ENCODE results near the gene PLA2G6. TPM values are rescaled to one million over a fixed set of nuclear protein-coding genes. Genes with fewer than 3 reads are reported as not detected.
A peak's percentile ranks its signal among the peaks of the same experiment; 100 is the strongest.

PLA2G6 gene
- total and polyA plus RNA-seq, 12 donors: 6.0 to 35.1 (median 13.5) TPM

GRCh38 chr22:38067761-38068360 lies 113.8 kb downstream of the PLA2G6 start:
- Histone ChIP-seq H3K4me1 (peaks cover 16 to 47% (median 39%) of the 10 kb centered on the region in 9 donors), H3K36me3 (peaks cover 0 to 93% (median 29%) of the 10 kb centered on the region in 9 donors), H3K9me3 (no peaks in the 10 kb centered on the region), H3K27me3 (no peaks in the 10 kb centered on the region), H3K4me3 (no peak overlapping the region), H3K27ac (peak overlapping the region in 8 of 10 donors; percentile 78 to 93 (median 88))
- intact Hi-C loops (cut with DNase I): loop anchor here in 2 of 10 donors (2.0 to 10.0 kb wide), 2 partner anchors 69 to 507 kb away; partner anchors contain the start of gene DMC1 (in 1 of the 2)
- TF ChIP-seq, protein P1, sequence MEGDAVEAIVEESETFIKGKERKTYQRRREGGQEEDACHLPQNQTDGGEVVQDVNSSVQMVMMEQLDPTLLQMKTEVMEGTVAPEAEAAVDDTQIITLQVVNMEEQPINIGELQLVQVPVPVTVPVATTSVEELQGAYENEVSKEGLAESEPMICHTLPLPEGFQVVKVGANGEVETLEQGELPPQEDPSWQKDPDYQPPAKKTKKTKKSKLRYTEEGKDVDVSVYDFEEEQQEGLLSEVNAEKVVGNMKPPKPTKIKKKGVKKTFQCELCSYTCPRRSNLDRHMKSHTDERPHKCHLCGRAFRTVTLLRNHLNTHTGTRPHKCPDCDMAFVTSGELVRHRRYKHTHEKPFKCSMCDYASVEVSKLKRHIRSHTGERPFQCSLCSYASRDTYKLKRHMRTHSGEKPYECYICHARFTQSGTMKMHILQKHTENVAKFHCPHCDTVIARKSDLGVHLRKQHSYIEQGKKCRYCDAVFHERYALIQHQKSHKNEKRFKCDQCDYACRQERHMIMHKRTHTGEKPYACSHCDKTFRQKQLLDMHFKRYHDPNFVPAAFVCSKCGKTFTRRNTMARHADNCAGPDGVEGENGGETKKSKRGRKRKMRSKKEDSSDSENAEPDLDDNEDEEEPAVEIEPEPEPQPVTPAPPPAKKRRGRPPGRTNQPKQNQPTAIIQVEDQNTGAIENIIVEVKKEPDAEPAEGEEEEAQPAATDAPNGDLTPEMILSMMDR (IDR thresholded peaks at IDR 0.05): no peak
- 78 to 86% methylated on average over 13 of the region's 13 CpGs for WGBS, 2 donors
- no peak for ATAC-seq
- no peak for DNase-seq

DNA sequence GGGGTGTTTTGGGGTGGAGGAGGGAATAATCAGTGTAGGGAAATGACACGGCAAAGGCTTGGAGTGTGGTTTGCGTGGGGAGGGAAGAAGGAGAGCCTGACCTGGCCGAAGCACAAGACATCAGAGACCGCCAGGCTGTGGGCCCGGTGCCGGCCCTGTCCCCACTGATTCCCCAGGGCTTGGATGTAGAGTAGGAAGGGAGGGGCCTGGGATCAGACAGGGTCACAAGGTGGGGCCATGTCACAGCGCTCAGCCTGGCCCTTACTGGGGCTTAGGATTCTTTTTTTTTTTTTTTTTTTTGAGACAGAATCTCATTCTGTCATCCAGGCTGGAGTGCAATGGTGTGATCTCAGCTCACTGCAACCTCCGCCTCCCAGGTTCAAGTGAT lies 114.6 kb downstream of the PLA2G6 start:
- TF ChIP-seq, protein P1 (IDR thresholded peaks at IDR 0.05): no peak
- H3K9me3 ChIP-seq: no peaks in the 10 kb centered on the region
- H3K4me3 ChIP-seq: no peak overlapping the region
- ATAC-seq (no peak), DNase-seq (no peak)
- intact Hi-C loops (cut with DNase I): loop anchor here in 2 of 10 donors (2.0 to 10.0 kb wide), 2 partner anchors 68 to 508 kb away; partner anchors contain the start of gene DMC1 (in 1 of the 2)
- H3K27me3 ChIP-seq: no peaks in the 10 kb centered on the region
- peak overlapping the region in 3 of 10 donors; percentile 31 to 87 (median 79) for H3K27ac ChIP-seq
- peaks cover 16 to 47% (median 39%) of the 10 kb centered on the region in 9 donors for H3K4me1 ChIP-seq
- H3K36me3 ChIP-seq: peaks cover 0 to 88% (median 27%) of the 10 kb centered on the region in 9 donors
- 47 to 51% methylated on average over 8 of the region's 8 CpGs for WGBS, 2 donors

DNA sequence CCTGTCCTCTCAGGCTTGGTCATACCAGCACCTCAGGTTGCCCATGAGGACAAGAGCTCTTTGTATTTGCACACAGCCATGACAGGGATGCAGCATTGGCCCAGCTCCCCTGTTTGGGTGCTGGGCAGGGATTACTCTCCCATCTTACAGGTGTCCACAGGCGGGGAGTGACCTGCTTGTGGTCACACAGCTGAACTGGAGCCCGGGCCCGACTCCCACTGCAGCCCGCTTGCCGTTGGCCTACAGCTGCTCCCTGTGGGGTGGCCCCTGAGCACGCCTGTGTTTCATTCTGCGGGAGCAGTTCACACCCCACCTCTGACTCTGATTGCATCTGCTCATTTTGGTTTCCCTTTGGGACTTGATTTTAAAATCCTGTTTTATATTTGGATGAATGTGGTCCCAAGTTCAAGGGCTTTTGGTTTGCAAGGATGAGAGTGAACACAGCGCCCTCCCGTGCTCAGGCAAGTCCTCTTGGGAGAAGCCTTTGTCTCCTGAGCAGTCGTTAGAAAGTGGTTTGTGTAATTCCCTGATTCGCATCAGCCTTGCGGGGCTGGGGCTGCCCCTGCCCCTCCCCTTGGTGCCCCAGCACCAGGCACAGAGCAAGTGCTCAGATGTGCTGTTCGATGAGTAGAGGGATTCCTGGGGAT lies 115.1 kb downstream of the PLA2G6 start:
- H3K27ac ChIP-seq: peak overlapping the region in 2 of 10 donors; percentile 31 to 79
- no peak for DNase-seq
- TF ChIP-seq, protein P1 (IDR thresholded peaks at IDR 0.05): no peak
- no peaks in the 10 kb centered on the region for H3K27me3 ChIP-seq
- ATAC-seq: no peak
- peaks cover 0 to 86% (median 27%) of the 10 kb centered on the region in 9 donors for H3K36me3 ChIP-seq
- no peak overlapping the region for H3K4me3 ChIP-seq
- peaks cover 16 to 47% (median 39%) of the 10 kb centered on the region in 9 donors for H3K4me1 ChIP-seq
- 72 to 85% methylated on average over 13 of the region's 13 CpGs for WGBS, 2 donors
- no peaks in the 10 kb centered on the region for H3K9me3 ChIP-seq
- intact Hi-C loops (cut with DNase I): loop anchor here in 2 of 10 donors (2.0 to 10.0 kb wide), 2 partner anchors 68 to 508 kb away; partner anchors contain the start of gene DMC1 (in 1 of the 2)

DNA sequence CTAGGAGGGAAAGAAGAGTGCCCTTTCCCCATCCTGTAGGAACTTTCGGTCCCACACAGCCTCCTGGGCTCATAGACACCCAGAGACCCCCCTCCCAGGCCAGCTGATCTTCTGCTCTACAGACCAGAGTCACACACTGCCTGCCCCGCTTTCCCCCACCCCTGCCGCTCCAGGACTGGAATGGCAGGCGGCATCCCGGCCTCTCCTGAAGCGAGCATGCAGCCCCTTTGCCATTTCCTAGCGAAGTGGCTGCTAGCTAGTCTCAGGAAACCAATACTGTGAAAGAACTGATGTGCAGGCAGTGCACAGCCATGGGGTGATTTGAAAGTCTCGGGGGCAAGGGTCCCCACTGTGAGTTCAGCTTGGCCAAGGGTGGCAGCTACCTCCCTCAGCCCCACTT lies 116.1 kb downstream of the PLA2G6 start:
- ATAC-seq (no peak), DNase-seq (no peak)
- H3K4me1 ChIP-seq: peaks cover 15 to 42% (median 32%) of the 10 kb centered on the region in 9 donors
- H3K9me3 ChIP-seq: no peaks in the 10 kb centered on the region
- intact Hi-C loops (cut with DNase I): loop anchor here in 1 of 10 donors (10.0 kb wide), 1 partner anchor 509 kb away; the partner anchor contains the start of gene DMC1
- H3K36me3 ChIP-seq: peaks cover 0 to 81% (median 27%) of the 10 kb centered on the region in 9 donors
- WGBS, 2 donors: 95 to 97% methylated on average over 8 of the region's 8 CpGs
- TF ChIP-seq, protein P1 (IDR thresholded peaks at IDR 0.05): no peak
- no peak overlapping the region for H3K4me3 ChIP-seq
- no peak overlapping the region for H3K27ac ChIP-seq
- no peaks in the 10 kb centered on the region for H3K27me3 ChIP-seq
